OCI-LY1 (cell line): Measurements from ENCODE around the gene SREBF1.
A peak's percentile ranks its signal among the peaks of the same experiment; 100 is the strongest.
"Not testable (repeated sequence)": the region's sequence is repeated elsewhere in the genome, so short reads cannot be mapped to it uniquely, and the experiment has no call there.

ENCODE experiments used
- H2AFZ ChIP-seq: fragments of 200-600 bp; sonication (generic), shearing (Covaris generic); 2 replicates; pipeline ENCODE4 v1.6.0; 2014; ENCODE audit warnings: antibody characterized with exemption, mild to moderate bottlenecking, low read length
- H3F3A ChIP-seq: fragments of 200-600 bp; sonication (generic), shearing (Covaris generic); 2 replicates; pipeline ENCODE4 v1.6.0; 2014; ENCODE audit warnings: mild to moderate bottlenecking, antibody characterized with exemption, low read length, moderate library complexity; ENCODE audit not compliant: insufficient read depth
- H3K27ac ChIP-seq: fragments of 200-600 bp; sonication (generic); 2 replicates; pipeline ENCODE4 v1.5.1; 2014; ENCODE audit warnings: low read length, mixed run types, mild to moderate bottlenecking, low read depth; ENCODE audit not compliant: poor library complexity, severe bottlenecking
- H3K27me3 ChIP-seq: fragments of 200-600 bp; sonication (generic); 2 replicates; pipeline ENCODE4 v1.6.0; 2014; ENCODE audit warnings: antibody characterized with exemption, mild to moderate bottlenecking, low read length, moderate library complexity; ENCODE audit not compliant: insufficient read depth
- H3K36me3 ChIP-seq: fragments of 200-600 bp; sonication (generic); 2 replicates; pipeline ENCODE4 v1.6.1; 2014; ENCODE audit warnings: mild to moderate bottlenecking, antibody characterized with exemption, low read length, moderate library complexity, mixed read lengths; ENCODE audit not compliant: insufficient read depth
- H3K4me1 ChIP-seq: fragments of 200-600 bp; sonication (generic); 2 replicates; pipeline ENCODE4 v1.5.1; 2014; ENCODE audit warnings: mild to moderate bottlenecking, low read length, moderate library complexity; ENCODE audit not compliant: insufficient read depth, severe bottlenecking
- H3K4me2 ChIP-seq: fragments of 200-600 bp; sonication (generic), shearing (Covaris generic); 2 replicates; pipeline ENCODE4 v1.6.1; 2014; ENCODE audit warnings: low read length
- H3K4me3 ChIP-seq: fragments of 200-600 bp; sonication (generic); 2 replicates; pipeline ENCODE4 v1.5.1; 2014; ENCODE audit warnings: low read length, low read depth, mild to moderate bottlenecking, mixed read lengths; ENCODE audit not compliant: poor library complexity, severe bottlenecking
- H3K79me2 ChIP-seq: fragments of 200-600 bp; shearing (Covaris generic); 2 replicates; pipeline ENCODE4 v1.6.1; 2016; ENCODE audit warnings: mixed run types, low read length, mixed read lengths; ENCODE audit not compliant: insufficient read depth
- H3K9ac ChIP-seq: fragments of 200-600 bp; sonication (generic), shearing (Covaris generic); 2 replicates; pipeline ENCODE4 v1.6.1; 2014; ENCODE audit warnings: mild to moderate bottlenecking, low read length, mixed read lengths
- H3K9me2 ChIP-seq: fragments of 200-600 bp; sonication (generic), shearing (Covaris generic); 2 replicates; pipeline ENCODE4 v1.6.1; 2014; ENCODE audit warnings: low read depth, mild to moderate bottlenecking, low read length, mixed read lengths
- H3K9me3 ChIP-seq: fragments of 200-600 bp; shearing (Covaris generic); 2 replicates; pipeline ENCODE4 v1.6.1; 2014; ENCODE audit warnings: low read length, mixed read lengths
- H4K20me1 ChIP-seq: fragments of 200-600 bp; sonication (generic), shearing (Covaris generic); 2 replicates; pipeline ENCODE4 v1.6.0; 2016; ENCODE audit warnings: mild to moderate bottlenecking, low read length; ENCODE audit not compliant: insufficient read depth
- CTCF ChIP-seq: fragments of 200-600 bp; sonication (generic), shearing (Covaris generic); IDR thresholded peaks from 2 replicates; pipeline ENCODE4 v1.5.1; 2017; ENCODE audit warnings: mild to moderate bottlenecking, antibody characterized with exemption, low read length, moderate library complexity, mixed read lengths
- EZH2 ChIP-seq: fragments of 200-600 bp; sonication (generic), shearing (Covaris generic); IDR thresholded peaks from 2 replicates; pipeline ENCODE4 v1.8.0; 2017; ENCODE audit warnings: borderline replicate concordance, mixed run types, mild to moderate bottlenecking, antibody characterized with exemption, low read length, moderate library complexity, mixed read lengths

SREBF1 gene

GRCh38 chr17:17809531-17810083, 27.2 kb downstream of the SREBF1 start:
- H3K9me3 ChIP-seq = no peaks in the 10 kb centered on the region
- H3F3A ChIP-seq = no peaks in the 10 kb centered on the region
- no peaks in the 10 kb centered on the region for H3K9me2 ChIP-seq
- H3K9ac ChIP-seq = no peak overlapping the region
- H3K79me2 ChIP-seq = no peaks in the 10 kb centered on the region
- no peak overlapping the region for H2AFZ ChIP-seq
- no peaks in the 10 kb centered on the region for H4K20me1 ChIP-seq
- no peak overlapping the region for H3K4me3 ChIP-seq
- H3K4me1 ChIP-seq = peaks cover 4% of the 10 kb centered on the region
- peak overlapping the region; percentile 39; the same call in 1 of the 2 replicates for H3K4me2 ChIP-seq
- peaks cover 39% of the 10 kb centered on the region for H3K36me3 ChIP-seq
- H3K27me3 ChIP-seq = peaks cover 5% of the 10 kb centered on the region; the same call in 1 of the 2 replicates
- no peak for TF ChIP-seq CTCF
- H3K27ac ChIP-seq = no peak overlapping the region

- Histone ChIP-seq H3K4me3 (no peak overlapping the region), H3F3A (no peaks in the 10 kb centered on the region), H3K4me1 (peaks cover 4% of the 10 kb centered on the region), H3K9ac (no peak overlapping the region), H3K4me2 (no peak overlapping the region), H3K36me3 (peaks cover 32% of the 10 kb centered on the region), H3K27ac (no peak overlapping the region), H3K79me2 (no peaks in the 10 kb centered on the region), H3K27me3 (peaks cover 5% of the 10 kb centered on the region; the same call in 1 of the 2 replicates), H3K9me2 (no peaks in the 10 kb centered on the region), H4K20me1 (no peaks in the 10 kb centered on the region), H2AFZ (no peak overlapping the region), H3K9me3 (no peaks in the 10 kb centered on the region)
- no peak for TF ChIP-seq EZH2
- no peak for TF ChIP-seq CTCF
These were observed 27.9 kb downstream of the SREBF1 start for GRCh38 chr17:17808706-17809432.

GRCh38 chr17:17808200-17808599, 28.6 kb downstream of the SREBF1 start:
- not testable (repeated sequence) for H3F3A ChIP-seq, H3K9me3 ChIP-seq, H4K20me1 ChIP-seq, H3K4me2 ChIP-seq, H3K4me1 ChIP-seq, H3K4me3 ChIP-seq, H3K9ac ChIP-seq, H3K9me2 ChIP-seq, H3K27me3 ChIP-seq, H2AFZ ChIP-seq, H3K79me2 ChIP-seq, H3K27ac ChIP-seq
- peaks cover 25% of the 10 kb centered on the region for H3K36me3 ChIP-seq

- Histone ChIP-seq H3K9me2 (no peaks in the 10 kb centered on the region), H3K79me2 (no peaks in the 10 kb centered on the region), H3K9ac (no peak overlapping the region), H4K20me1 (no peaks in the 10 kb centered on the region), H3F3A (no peaks in the 10 kb centered on the region), H3K36me3 (peaks cover 17% of the 10 kb centered on the region), H3K27ac (no peak overlapping the region), H2AFZ (no peak overlapping the region), H3K9me3 (no peaks in the 10 kb centered on the region), H3K4me3 (no peak overlapping the region), H3K27me3 (peaks cover 5% of the 10 kb centered on the region; the same call in 1 of the 2 replicates), H3K4me1 (peaks cover 4% of the 10 kb centered on the region), H3K4me2 (no peak overlapping the region)
- TF ChIP-seq EZH2 = no peak
- no peak for TF ChIP-seq CTCF
These were observed 29.3 kb downstream of the SREBF1 start for GRCh38 chr17:17807440-17807839.
